Hematopoietic multipotent progenitor cell treated with erythropoietin and hydrocortisone succinate and interleukin-3 and kit ligand, for 15 days (in vitro differentiated cells): ENCODE results near the gene KDM4C.
"Not testable (repeated sequence)": the region's sequence is repeated elsewhere in the genome, so short reads cannot be mapped to it uniquely, and the experiment has no call there.

Experiments
- DNase-seq: peaks from one replicate; pipeline ENCODE4 v3.0.0-alpha.2; 2015; ENCODE audit warnings: low spot score

KDM4C gene

GRCh38 chr9:6975198-6975597 lies 217.4 kb downstream of the KDM4C start:
- no peak for DNase-seq

- DNase-seq: no peak
Measured at GRCh38 chr9:6977761-6978160, 220.0 kb downstream of the KDM4C start.

DNA sequence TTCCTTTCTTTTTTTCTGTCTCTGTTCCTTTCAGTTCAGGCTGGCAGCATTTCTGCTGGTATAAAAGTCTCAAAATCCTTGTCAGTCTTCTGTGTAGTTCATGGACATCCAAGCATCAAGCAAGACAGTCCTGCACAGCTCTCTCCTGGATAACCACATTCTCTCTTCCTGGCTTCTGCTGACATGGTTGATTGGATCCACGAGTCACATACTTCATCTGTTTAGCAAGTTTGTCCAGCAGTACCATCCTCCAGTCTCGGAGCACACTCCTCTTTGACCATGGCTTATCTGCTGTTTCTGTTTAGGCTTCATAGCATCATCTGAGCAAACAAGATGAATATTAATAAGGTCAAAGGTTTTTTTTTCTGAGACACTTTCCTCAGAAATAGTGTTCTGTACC lies 220.8 kb downstream of the KDM4C start:
- DNase-seq: no peak

DNA sequence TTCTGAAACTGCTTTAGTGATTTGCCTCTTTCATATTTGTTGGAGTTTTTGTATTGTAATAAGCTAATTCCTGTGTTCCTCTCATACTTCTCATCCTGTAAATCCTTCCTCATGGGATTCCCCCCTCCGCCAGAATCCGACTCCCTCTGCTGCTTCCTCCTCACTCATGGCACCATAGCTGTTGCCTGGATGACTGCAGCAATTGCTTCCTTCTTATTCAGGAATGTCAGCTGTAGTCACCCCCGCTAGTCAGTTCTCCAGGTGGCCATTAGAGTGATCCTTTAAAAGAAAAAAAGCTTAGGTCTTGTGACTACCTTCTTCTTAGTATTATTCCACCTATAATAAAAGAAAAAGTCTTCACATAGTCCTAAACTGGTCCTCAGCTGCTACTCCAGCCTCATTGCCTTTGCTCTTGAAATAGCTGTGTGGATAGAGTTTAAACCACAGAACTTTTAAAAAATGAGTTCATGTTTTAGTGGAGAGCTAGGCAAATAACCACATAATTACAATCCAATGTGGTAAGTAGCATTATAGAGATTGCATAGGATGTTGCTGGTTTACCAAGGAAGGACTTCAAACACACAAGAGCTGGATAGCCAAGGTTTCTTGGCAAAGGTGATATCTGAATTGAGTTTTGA lies 227.3 kb downstream of the KDM4C start:
- no peak for DNase-seq

DNA sequence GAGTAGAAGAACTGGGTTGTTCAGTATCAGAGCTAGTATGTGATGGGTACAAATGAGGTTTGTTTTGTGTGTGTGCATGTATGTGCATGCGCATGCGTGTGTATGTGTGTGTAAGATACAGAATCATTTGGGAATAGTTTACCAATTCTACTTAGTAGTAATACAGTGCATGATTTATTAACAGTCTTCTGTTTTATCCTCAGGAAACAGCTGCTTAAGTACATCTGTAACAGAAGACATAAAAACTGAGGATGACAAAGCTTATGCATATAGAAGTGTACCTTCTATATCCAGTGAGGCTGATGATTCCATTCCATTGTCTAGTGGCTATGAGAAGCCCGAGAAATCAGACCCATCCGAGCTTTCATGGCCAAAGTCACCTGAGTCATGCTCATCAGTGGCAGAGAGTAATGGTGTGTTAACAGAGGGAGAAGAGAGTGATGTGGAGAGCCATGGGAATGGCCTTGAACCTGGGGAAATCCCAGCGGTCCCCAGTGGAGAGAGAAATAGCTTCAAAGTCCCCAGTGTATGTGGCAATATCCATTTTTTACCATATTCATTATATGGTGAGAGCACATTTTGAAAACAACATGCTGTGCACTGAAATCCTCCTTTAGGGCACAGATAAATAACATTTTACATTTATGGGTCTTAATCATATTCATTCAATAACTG lies 228.5 kb downstream of the KDM4C start:
- DNase-seq: no peak

DNA sequence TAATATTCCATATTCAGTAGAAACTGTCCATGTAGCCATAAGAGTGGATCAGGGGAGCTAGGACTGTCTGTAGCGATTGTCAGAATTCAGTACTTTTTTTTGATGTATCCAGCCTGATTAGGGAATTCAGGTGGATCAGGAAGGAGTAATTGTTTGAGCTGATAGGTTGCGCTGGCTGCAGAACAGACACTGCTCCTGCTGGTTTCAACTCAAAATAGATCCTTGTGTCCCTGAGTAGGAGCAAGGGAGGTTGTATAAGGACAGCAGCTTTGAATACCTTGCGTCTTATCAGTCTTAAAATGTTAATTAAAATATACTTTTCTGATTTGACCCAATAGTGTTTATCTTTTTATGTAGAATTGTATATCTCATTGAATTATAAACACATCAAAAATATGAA lies 229.6 kb downstream of the KDM4C start:
- no peak for DNase-seq

GRCh38 chr9:6991418-6991817 lies 233.6 kb downstream of the KDM4C start:
- no peak for DNase-seq

GRCh38 chr9:6996061-6996854 lies 238.5 kb downstream of the KDM4C start:
- no peak for DNase-seq

- no peak for DNase-seq
Measured at GRCh38 chr9:6997330-6997729, 239.6 kb downstream of the KDM4C start.

DNA sequence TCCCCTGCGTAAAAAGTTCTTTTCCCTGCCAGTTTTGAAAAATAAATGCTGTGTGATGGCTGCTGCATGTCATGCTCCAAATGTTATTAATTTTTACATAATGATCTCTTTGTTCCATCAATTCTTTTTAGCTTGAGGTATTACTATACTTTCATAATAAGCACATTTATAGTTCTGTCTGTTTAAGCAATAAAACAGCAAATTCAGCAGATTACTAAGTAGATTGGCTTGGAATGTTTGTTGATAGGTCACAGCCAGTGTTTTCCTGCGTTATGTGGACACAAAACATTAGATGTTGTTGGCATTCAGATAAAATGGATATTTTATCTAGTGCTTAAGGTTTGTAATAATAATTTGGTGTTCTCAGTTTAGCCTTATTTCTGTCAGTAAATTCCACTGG lies 242.0 kb downstream of the KDM4C start:
- no peak for DNase-seq

DNA sequence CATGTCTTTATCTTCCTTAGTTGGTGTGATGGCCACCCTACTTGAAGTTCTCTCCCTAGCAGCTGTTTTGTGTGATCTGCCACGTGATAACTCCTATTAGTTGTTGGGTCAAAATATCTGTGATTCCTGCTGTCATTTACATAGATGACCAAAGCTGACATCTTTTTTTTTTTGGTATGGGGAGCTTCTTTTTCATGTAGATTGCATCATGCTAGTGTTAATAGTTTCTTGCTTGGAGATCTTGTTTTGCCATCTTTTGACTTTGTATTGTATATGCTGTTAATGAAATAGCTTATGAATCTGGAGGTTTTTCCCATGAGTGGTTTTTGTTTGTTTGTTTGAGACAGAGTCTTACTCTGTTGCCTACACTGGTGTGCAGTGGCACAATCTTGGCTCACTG lies 243.8 kb downstream of the KDM4C start:
- DNase-seq: no peak

- DNase-seq: no peak
Measured at GRCh38 chr9:7003861-7004260, 246.1 kb downstream of the KDM4C start.

- DNase-seq: no peak
Measured at GRCh38 chr9:7006417-7006816, 248.6 kb downstream of the KDM4C start.

- DNase-seq: no peak
Measured at GRCh38 chr9:7008411-7008810, 250.6 kb downstream of the KDM4C start.

DNA sequence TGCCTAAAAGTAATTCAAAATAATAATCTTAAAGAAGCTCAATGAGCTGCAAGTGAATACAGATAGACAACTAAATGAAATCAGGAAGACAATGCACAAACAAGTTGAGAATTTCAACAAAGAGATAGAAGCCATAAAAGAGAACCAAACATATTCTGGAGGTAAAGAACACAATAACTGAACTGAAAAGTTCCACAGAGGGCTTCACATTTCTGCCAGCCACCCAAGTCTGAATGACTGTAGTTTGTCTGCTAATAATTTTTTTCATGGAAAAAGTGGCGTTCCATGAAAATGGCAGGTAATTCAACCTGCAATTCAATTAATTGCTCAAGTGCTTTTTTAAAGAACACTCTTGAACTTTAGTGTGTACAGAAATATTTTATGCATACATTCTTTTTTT lies 251.3 kb downstream of the KDM4C start:
- DNase-seq: no peak

DNA sequence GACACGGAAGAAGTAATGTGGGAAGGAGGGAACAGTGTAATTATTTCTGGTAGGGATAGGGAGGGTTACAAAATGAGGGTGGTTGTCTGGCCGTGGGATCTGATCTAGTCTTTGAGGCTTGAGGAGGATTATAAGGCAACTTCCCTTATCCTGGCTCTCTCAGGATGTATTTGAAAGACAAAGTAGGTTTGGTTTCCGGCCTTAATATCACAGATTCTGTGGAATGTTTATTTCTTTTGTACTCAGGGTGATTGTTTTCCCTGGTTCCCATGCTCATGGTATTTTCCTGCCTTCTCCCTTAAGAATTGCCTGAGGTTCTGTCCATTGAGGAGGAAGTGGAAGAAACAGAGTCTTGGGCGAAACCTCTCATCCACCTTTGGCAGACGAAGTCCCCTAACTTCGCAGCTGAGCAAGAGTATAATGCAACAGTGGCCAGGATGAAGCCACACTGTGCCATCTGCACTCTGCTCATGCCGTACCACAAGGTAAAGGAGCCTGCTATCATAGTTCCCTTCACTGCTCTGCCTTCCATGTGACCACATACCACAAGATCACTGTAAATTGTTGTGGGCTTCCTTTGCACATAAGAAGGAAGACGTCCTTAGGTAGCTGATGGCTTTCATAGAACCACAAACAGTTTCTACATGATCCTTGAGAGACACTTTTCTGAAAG lies 253.8 kb downstream of the KDM4C start:
- no peak for DNase-seq

DNA sequence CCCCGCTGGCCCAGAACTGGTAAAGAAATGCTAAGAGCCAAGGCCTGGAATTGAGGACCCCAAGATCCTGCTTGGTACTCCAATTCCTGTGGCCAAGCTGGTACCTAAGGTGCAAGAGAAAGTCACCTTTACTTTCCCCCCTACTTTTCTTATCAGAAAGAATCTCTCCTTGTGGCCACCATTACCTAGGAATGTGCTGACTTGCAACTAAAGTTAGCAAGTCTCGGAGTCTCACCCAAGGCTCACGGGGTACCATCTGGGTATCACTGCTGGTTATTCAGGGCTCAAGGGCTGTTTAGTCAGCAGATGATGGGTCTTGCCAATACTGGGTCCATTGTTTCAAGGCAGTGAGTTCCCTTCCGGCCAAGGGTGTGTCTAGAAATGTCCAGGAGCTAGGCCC lies 270.2 kb downstream of the KDM4C start:
- DNase-seq: no peak

- no peak for DNase-seq
Measured at GRCh38 chr9:7028591-7028990, 270.8 kb downstream of the KDM4C start.

- not testable (repeated sequence) for DNase-seq
Measured at GRCh38 chr9:7030943-7031342, 273.2 kb downstream of the KDM4C start.

- no peak for DNase-seq
Measured at GRCh38 chr9:7033076-7034045, 275.6 kb downstream of the KDM4C start.

GRCh38 chr9:7037176-7037575 lies 279.4 kb downstream of the KDM4C start:
- no peak for DNase-seq

GRCh38 chr9:7042124-7042523 lies 284.4 kb downstream of the KDM4C start:
- DNase-seq: no peak
